Measurements from ENCODE around the gene TSPEAR.
A peak's percentile ranks its signal among the peaks of the same experiment; 100 is the strongest.

The TSPEAR gene

DNA sequence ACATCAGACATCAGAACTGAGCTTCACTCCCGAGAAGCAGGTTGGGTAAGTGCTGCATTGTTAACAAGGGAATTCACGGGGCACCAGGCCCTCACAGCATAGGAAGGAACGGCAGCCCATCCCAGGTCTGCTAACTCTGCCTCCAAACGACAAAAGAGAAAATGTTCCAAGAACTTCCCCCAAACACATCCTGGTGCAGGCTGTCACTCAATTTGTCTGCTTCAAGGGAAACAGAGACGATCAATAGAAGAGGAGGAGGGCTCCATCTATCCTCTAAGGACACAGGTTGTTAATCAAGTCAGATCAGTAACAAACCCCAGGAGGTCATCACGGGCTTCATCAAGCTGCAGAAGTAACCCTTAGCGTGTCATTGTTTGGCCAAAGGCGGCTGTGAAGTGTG is 3.5 kb upstream of the TSPEAR start:
- TF ChIP-seq POU2F2 (IDR thresholded peaks at IDR 0.05; ENCODE audit: low read depth, low read length) = no peak
- TF ChIP-seq PAX5 (IDR thresholded peaks at IDR 0.05; ENCODE audit: insufficient read depth, low read length, severe bottlenecking) = no peak
- TF ChIP-seq POLR2A (IDR thresholded peaks at IDR 0.05; ENCODE audit: low read depth, low read length) = no peak
- TF ChIP-seq TAF1 (IDR thresholded peaks at IDR 0.05; ENCODE audit: low read depth, low read length) = no peak
- TF ChIP-seq SPI1 (IDR thresholded peaks at IDR 0.05; ENCODE audit: low read depth, low read length) = no peak
- no peak for TF ChIP-seq POLR2AphosphoS5 (IDR thresholded peaks at IDR 0.05; ENCODE audit: low read depth, low read length)
- no peak for FAIRE-seq
- DNase-seq (ENCODE audit: insufficient read length, low spot score) = no peak

DNA sequence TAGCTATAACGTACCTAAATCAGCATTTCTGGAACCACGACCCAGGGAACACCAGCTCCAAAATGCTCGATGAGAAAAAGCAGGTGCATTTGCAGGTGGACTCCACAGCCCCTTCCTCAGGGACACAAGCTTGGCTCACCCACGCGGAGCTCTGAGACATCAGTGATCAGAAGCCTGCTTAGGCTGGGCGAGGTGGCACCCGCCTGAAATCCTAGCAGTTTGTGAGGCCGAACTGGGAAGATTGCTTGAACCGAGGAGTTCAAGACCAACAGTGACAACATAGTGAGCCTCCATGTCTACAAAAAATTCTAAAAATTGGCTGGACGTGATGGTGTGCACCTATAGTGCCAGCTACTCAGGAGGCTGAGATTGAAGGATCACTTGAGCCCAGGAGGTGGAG is 2.5 kb upstream of the TSPEAR start:
- TF ChIP-seq TAF1 (IDR thresholded peaks at IDR 0.05; ENCODE audit: low read depth, low read length) = no peak
- TF ChIP-seq POU2F2 (IDR thresholded peaks at IDR 0.05; ENCODE audit: low read depth, low read length) = no peak
- no peak for TF ChIP-seq POLR2A (IDR thresholded peaks at IDR 0.05; ENCODE audit: low read depth, low read length)
- no peak for TF ChIP-seq SPI1 (IDR thresholded peaks at IDR 0.05; ENCODE audit: low read depth, low read length)
- no peak for TF ChIP-seq PAX5 (IDR thresholded peaks at IDR 0.05; ENCODE audit: insufficient read depth, low read length, severe bottlenecking)
- TF ChIP-seq POLR2AphosphoS5 (IDR thresholded peaks at IDR 0.05; ENCODE audit: low read depth, low read length) = no peak
- FAIRE-seq = no peak
- DNase-seq (ENCODE audit: insufficient read length, low spot score) = no peak

DNA sequence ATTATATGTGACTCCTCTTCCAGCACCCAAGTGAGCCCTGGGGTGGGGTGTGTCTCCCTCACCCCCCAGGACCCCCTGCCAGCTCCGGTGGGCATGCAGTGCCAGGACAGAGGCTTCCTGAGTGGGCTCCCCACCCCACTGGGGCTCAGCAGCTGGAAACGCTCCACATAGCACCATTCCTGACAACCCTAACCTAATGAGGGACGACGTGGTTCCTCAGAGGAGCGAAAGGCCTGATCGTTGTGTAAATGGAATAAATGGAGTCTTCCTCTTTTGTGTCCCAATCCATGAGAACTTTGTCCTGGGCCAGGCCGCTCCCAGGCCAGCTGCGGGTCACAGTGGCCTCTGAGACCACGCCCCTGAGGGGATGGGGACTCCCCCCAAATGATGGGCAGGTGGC is 1.8 kb upstream of the TSPEAR start:
- DNase-seq (ENCODE audit: insufficient read length, low spot score) = no peak
- TF ChIP-seq SPI1 (IDR thresholded peaks at IDR 0.05; ENCODE audit: low read depth, low read length) (no peak), PAX5 (IDR thresholded peaks at IDR 0.05; ENCODE audit: insufficient read depth, low read length, severe bottlenecking) (no peak), POU2F2 (IDR thresholded peaks at IDR 0.05; ENCODE audit: low read depth, low read length) (no peak), TAF1 (IDR thresholded peaks at IDR 0.05; ENCODE audit: low read depth, low read length) (no peak), POLR2A (IDR thresholded peaks at IDR 0.05; ENCODE audit: low read depth, low read length) (no peak), POLR2AphosphoS5 (IDR thresholded peaks at IDR 0.05; ENCODE audit: low read depth, low read length) (no peak)
- no peak for FAIRE-seq

DNA sequence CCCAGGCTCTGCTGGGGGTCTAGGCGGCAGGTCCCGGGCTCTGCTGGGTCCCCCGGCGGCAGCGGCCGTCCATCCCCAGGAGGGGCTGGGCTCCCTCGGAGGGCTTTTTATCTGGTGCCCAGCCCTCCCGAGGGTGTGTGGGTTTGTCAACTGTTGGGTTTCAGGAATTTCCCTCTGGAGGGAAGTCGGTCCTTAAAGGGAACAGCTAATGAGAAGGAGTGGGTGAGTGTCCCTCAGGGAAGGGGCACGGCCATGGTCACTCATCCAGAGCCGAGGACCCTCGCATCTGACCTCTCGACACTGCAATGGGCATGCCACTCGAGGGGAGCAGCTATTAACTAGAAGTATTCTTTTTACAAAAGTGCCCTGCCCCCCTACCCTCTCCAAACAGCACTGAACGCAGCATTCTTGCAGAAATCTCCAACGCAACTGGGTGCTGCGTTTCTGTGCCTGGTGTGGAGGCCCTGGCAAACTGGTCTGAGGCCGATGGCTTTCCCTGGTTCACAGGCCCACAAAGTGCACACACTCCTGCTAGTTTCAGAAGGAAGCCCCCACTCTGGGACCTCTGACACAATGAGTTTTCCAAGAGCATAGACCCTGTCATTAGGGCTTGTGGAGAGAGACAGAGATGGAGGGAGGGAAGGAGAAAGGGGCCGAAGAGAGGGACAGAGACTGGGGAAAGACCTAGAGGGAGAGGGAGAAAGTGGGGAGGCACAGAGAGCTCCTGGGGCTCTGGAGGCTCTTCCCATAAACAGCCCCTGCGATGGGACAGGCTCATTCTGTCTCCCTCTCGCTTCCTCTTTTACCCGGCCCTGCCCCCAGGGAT is 1.0 kb upstream of the TSPEAR start:
- TF ChIP-seq POLR2AphosphoS5 (IDR thresholded peaks at IDR 0.05; ENCODE audit: low read depth, low read length) (no peak), POU2F2 (IDR thresholded peaks at IDR 0.05; ENCODE audit: low read depth, low read length) (no peak), TAF1 (IDR thresholded peaks at IDR 0.05; ENCODE audit: low read depth, low read length) (no peak), SPI1 (IDR thresholded peaks at IDR 0.05; ENCODE audit: low read depth, low read length) (peak; percentile 8; the same call in 1 of the 2 replicates), POLR2A (IDR thresholded peaks at IDR 0.05; ENCODE audit: low read depth, low read length) (no peak), PAX5 (IDR thresholded peaks at IDR 0.05; ENCODE audit: insufficient read depth, low read length, severe bottlenecking) (no peak)
- DNase-seq (ENCODE audit: insufficient read length, low spot score) (no peak), FAIRE-seq (no peak)

DNA sequence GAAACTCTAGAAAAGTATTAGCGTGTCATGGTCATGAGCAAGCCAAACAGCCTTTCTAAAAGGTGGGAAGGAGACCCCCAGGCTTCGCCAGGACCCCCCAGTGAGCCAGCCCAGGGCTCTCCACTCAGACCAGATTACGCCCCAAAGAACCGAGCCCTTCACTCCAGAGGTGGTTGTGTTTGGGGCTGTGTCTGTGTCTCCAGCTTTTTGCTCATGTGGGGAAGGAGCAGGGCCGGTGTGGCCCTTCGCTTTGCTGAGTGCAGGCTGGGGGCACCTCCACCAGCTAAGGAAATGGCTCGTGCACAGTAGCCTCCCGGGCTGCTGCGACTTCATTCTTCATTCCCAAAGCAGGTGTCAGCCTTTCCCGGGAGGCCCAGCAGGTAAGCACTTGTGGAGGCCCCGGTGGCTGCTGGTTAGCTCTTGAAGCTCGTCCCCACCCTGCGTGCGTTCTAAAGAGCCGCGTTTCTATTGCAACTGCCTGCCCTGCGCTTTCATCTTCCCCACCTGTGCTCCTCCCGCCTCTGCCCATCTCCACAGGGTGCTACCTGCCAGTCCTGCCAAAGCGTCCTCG is 531 bp downstream of the TSPEAR start:
- TF ChIP-seq POLR2A (IDR thresholded peaks at IDR 0.05; ENCODE audit: low read depth, low read length) (no peak), POU2F2 (IDR thresholded peaks at IDR 0.05; ENCODE audit: low read depth, low read length) (no peak), PAX5 (IDR thresholded peaks at IDR 0.05; ENCODE audit: insufficient read depth, low read length, severe bottlenecking) (no peak), POLR2AphosphoS5 (IDR thresholded peaks at IDR 0.05; ENCODE audit: low read depth, low read length) (no peak), SPI1 (IDR thresholded peaks at IDR 0.05; ENCODE audit: low read depth, low read length) (no peak), TAF1 (IDR thresholded peaks at IDR 0.05; ENCODE audit: low read depth, low read length) (no peak)
- FAIRE-seq (no peak), DNase-seq (ENCODE audit: insufficient read length, low spot score) (no peak)

DNA sequence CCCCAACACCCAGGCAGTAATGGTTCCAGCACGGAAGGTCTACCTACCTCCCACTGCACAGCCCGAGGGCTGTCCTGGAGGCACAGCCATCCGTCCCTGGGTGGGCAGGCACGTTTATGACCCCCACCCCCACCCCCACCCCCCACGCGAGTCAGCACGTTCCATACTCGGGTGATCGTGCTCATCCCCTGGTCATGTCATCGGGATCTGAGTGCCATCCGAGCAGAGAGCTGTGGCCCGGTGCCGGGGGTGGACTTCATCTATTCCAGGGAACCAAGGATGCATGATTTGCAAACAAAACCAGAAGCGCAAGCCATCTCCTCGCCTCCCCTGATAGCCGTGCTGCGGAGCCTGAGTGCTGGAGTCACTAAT is 1.1 kb downstream of the TSPEAR start:
- DNase-seq (ENCODE audit: insufficient read length, low spot score) (no peak), FAIRE-seq (no peak)
- TF ChIP-seq POLR2A (IDR thresholded peaks at IDR 0.05; ENCODE audit: low read depth, low read length) (no peak), POLR2AphosphoS5 (IDR thresholded peaks at IDR 0.05; ENCODE audit: low read depth, low read length) (no peak), TAF1 (IDR thresholded peaks at IDR 0.05; ENCODE audit: low read depth, low read length) (no peak), PAX5 (IDR thresholded peaks at IDR 0.05; ENCODE audit: insufficient read depth, low read length, severe bottlenecking) (no peak), SPI1 (IDR thresholded peaks at IDR 0.05; ENCODE audit: low read depth, low read length) (no peak), POU2F2 (IDR thresholded peaks at IDR 0.05; ENCODE audit: low read depth, low read length) (no peak)

DNA sequence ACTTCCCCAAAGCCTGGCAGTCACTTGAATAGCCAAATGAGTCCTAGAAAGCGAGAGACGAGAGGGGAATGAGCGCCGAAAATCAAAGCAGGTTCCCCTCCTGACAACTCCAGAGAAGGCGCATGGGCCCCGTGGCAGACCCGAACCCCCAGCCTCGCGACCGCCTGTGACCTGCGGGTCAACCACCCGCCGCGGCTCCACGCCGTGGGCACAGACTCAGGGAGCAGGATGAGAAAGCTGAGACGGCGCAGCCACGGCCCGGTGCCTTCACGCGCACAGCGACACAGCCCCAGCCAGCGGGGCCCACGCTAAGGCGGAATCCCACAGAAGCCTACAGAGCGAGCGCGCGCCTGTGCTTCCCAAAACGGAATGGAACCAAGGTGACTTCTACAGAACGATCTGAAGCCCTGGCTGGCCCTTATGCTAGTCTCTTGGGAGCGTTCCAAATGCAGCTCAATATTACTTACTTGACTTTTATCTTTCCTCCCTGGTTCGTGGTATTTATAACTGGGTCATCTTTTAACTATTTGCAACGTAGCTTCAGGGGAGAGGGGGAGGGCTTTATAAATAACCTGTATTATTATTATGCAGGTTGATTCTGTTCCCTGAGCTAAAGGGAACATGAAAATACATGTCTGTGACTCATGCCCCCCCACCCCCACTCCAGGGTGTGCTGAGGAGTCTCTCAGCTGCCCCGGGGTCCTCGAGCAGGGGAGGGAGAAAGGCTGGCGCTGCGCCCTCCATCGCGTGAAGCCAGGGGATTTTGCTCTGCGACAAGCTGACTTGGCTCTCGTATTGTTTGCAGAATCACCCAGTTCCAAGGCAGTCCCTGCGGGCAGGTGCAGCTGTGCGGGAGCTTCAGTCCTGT is 1.7 kb downstream of the TSPEAR start:
- DNase-seq (ENCODE audit: insufficient read length, low spot score) (no peak), FAIRE-seq (no peak)
- TF ChIP-seq PAX5 (IDR thresholded peaks at IDR 0.05; ENCODE audit: insufficient read depth, low read length, severe bottlenecking) (no peak), POU2F2 (IDR thresholded peaks at IDR 0.05; ENCODE audit: low read depth, low read length) (no peak), TAF1 (IDR thresholded peaks at IDR 0.05; ENCODE audit: low read depth, low read length) (no peak), POLR2A (IDR thresholded peaks at IDR 0.05; ENCODE audit: low read depth, low read length) (no peak), POLR2AphosphoS5 (IDR thresholded peaks at IDR 0.05; ENCODE audit: low read depth, low read length) (no peak), SPI1 (IDR thresholded peaks at IDR 0.05; ENCODE audit: low read depth, low read length) (no peak)

DNA sequence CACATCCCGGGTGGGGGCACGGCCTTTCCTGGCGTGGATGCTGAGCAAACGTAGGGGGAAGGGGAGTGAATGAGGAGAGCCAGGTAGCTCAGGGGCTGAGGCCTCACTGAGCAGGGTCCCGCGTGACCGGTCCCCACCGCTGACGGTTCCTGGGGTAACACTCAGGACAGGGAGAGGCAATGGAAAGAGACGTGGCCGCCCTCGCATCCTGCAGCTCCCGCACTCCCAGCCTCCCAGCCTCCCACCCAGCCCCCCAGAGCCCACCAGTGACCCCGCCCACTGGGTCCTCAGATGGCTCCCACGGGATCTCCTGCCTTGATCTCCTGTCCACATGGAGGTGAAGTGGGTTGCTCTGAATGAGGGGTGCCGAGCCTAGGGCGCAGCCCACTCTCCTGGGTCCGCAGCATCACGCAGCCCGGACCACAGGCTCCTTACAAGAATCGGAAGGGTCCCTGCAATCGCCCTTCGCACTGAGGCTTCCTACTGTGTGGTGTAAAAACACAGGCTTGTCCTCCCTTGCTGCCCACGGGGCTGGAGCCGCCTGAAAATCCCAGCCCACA is 2.4 kb downstream of the TSPEAR start:
- TF ChIP-seq TAF1 (IDR thresholded peaks at IDR 0.05; ENCODE audit: low read depth, low read length) (no peak), PAX5 (IDR thresholded peaks at IDR 0.05; ENCODE audit: insufficient read depth, low read length, severe bottlenecking) (no peak), POLR2AphosphoS5 (IDR thresholded peaks at IDR 0.05; ENCODE audit: low read depth, low read length) (no peak), SPI1 (IDR thresholded peaks at IDR 0.05; ENCODE audit: low read depth, low read length) (no peak), POLR2A (IDR thresholded peaks at IDR 0.05; ENCODE audit: low read depth, low read length) (no peak), POU2F2 (IDR thresholded peaks at IDR 0.05; ENCODE audit: low read depth, low read length) (no peak)
- FAIRE-seq (no peak), DNase-seq (ENCODE audit: insufficient read length, low spot score) (no peak)
